GM12878 (cell line): ENCODE results near the gene FAIM. TPM values are rescaled to one million over a fixed set of nuclear protein-coding genes. Genes with fewer than 3 reads are reported as not detected.

Experiments
- ATAC-seq: fragments of 200-7000 bp; cut with Tn5 transposase; 3 replicates; pipeline ENCODE4 v1.9.1; 2020; ENCODE audit warnings: mild to moderate bottlenecking, moderate library complexity
- BruUV-seq: library from RNA; stranded (reverse); fragments of 400-500 nt; replicated peaks from 2 replicates; lab custom pipeline; 2021; lab: Mats Ljungman, UMichigan
- CTCF ChIA-PET: fragments of 300-600 bp; sonication (Branson Sonifier 250); formaldehyde crosslinking; extraction: SDS; loops from one replicate; lab custom pipeline; 2021; ENCODE audit warnings: inconsistent platforms; lab: Yijun Ruan, JAX
- POLR2A ChIA-PET: fragments of 350-600 bp; formaldehyde crosslinking; extraction: SDS; loops from one replicate; lab custom pipeline; 2021; ENCODE audit warnings: inconsistent platforms; lab: Charles Lee
- RAD21 ChIA-PET: fragments of 300-600 bp; sonication (Branson Sonifier 250); formaldehyde crosslinking; loops from one replicate; lab custom pipeline; 2023; ENCODE audit warnings: antibody characterized with exemption; ENCODE audit not compliant: unreplicated experiment; lab: Charles Lee
- SMC1A ChIA-PET: fragments of 300-600 bp; sonication (Branson Sonifier 250); formaldehyde crosslinking; loops from one replicate; lab custom pipeline; 2023; ENCODE audit not compliant: unreplicated experiment, uncharacterized antibody; lab: Charles Lee
- DNase-seq: peaks from one replicate; pipeline ENCODE4 v3.0.0-alpha.2; 2011; ENCODE audit warnings: low read depth, low spot score
- FAIRE-seq: peaks from 3 replicates; lab custom pipeline; 2011; peaks lifted over from hg19 to GRCh38; lab: Jason Lieb, UNC
- H2AFZ ChIP-seq: 2 replicates; pipeline ENCODE4 v1.6.0; 2011; ENCODE audit warnings: low read depth, low read length, control low read depth; ENCODE audit not compliant: control insufficient read depth
- H3K27ac ChIP-seq: 2 replicates; pipeline ENCODE4 v1.5.1; 2011; ENCODE audit warnings: control low read depth; ENCODE audit not compliant: control insufficient read depth, insufficient read depth
- H3K27me3 ChIP-seq, 2 experiments: replicated peaks in 1 of 2; 2 replicates each; pipeline versions ENCODE4 v1.6.0 to v1.6.1; 2011; ENCODE audit warnings: low read length in 1 of 2; ENCODE audit not compliant: control insufficient read depth in 2 of 2, insufficient read depth in 2 of 2
- H3K36me3 ChIP-seq, 2 experiments: 2 replicates each; pipeline ENCODE4 v1.5.1; 2011; ENCODE audit warnings: low read length in 1 of 2; ENCODE audit not compliant: control insufficient read depth in 2 of 2, insufficient read depth in 2 of 2
- H3K4me1 ChIP-seq: 2 replicates; pipeline ENCODE4 v1.6.1; 2011; ENCODE audit warnings: mild to moderate bottlenecking, low read length, moderate library complexity, mixed read lengths; ENCODE audit not compliant: control insufficient read depth, insufficient read depth
- H3K4me2 ChIP-seq: 2 replicates; pipeline ENCODE4 v1.6.0; 2011; ENCODE audit warnings: control low read depth; ENCODE audit not compliant: control insufficient read depth, insufficient read depth
- H3K4me3 ChIP-seq: fragments of 200-600 bp; sonication (generic); 2 replicates; pipeline ENCODE4 v1.5.1; 2016
- H3K79me2 ChIP-seq: 2 replicates; pipeline ENCODE4 v1.6.0; 2011; ENCODE audit warnings: low read length; ENCODE audit not compliant: control insufficient read depth, insufficient read depth
- H3K9ac ChIP-seq: 2 replicates; pipeline ENCODE4 v1.8.0; 2011; ENCODE audit warnings: low read length, control low read depth, mixed read lengths; ENCODE audit not compliant: control insufficient read depth, insufficient read depth
- H3K9me3 ChIP-seq: replicated peaks from 3 replicates; pipeline ENCODE4 v1.5.1; 2011; ENCODE audit warnings: mild to moderate bottlenecking, low read length; ENCODE audit not compliant: control insufficient read depth, insufficient read depth
- H4K20me1 ChIP-seq: 2 replicates; pipeline ENCODE4 v1.6.0; 2011; ENCODE audit not compliant: control insufficient read depth, insufficient read depth
- CREB1 ChIP-seq: IDR thresholded peaks from 2 replicates; pipeline ENCODE4 v1.6.1; 2012; ENCODE audit warnings: low read depth, mild to moderate bottlenecking, inconsistent platforms
- FOXM1 ChIP-seq: IDR thresholded peaks from 2 replicates; pipeline ENCODE4 v1.6.1; 2012; ENCODE audit warnings: low read depth, mild to moderate bottlenecking, inconsistent platforms, low read length, moderate library complexity
- JUNB ChIP-seq: IDR thresholded peaks from 2 replicates; pipeline ENCODE4 v1.6.1; 2016; ENCODE audit warnings: antibody characterized with exemption, mild to moderate bottlenecking
- NFXL1 ChIP-seq: fragments of 450-650 bp; IDR thresholded peaks from 2 replicates; pipeline ENCODE4 v1.6.1; 2017; ENCODE audit warnings: antibody characterized with exemption, mild to moderate bottlenecking, borderline replicate concordance
- PKNOX1 ChIP-seq: fragments of 450-650 bp; IDR thresholded peaks from 2 replicates; pipeline ENCODE4 v1.6.1; 2016; ENCODE audit warnings: mild to moderate bottlenecking
- PML ChIP-seq: IDR thresholded peaks from 2 replicates; pipeline ENCODE4 v1.6.1; 2012; ENCODE audit warnings: low read length, inconsistent platforms
- SMAD1 ChIP-seq: fragments of 450-650 bp; IDR thresholded peaks from 2 replicates; pipeline ENCODE4 v1.6.1; 2018; ENCODE audit warnings: mild to moderate bottlenecking, low read depth; ENCODE audit not compliant: partially characterized antibody
- SREBF1 ChIP-seq: IDR thresholded peaks from 2 replicates; pipeline ENCODE4 v1.6.1; 2012; ENCODE audit warnings: mild to moderate bottlenecking, low read length
- STAT1 ChIP-seq: fragments of 450-650 bp; conservative IDR thresholded peaks from 2 replicates; pipeline ENCODE4 v1.6.1; 2014; ENCODE audit warnings: antibody characterized with exemption, mild to moderate bottlenecking
- ZBTB33 ChIP-seq: fragments of 450-650 bp; IDR thresholded peaks from 2 replicates; pipeline ENCODE4 v1.6.1; 2017; ENCODE audit warnings: mild to moderate bottlenecking
- ZZZ3 ChIP-seq: IDR thresholded peaks from 2 replicates; pipeline ENCODE4 v1.6.1; 2011; ENCODE audit warnings: low read depth; ENCODE audit not compliant: control insufficient read depth, insufficient read length
- in situ Hi-C: fragments of 300-500 bp; cut with MboI; formaldehyde crosslinking; loops from 9 replicates; pipeline ENCODE4 v1.14.3; 2018; ENCODE audit warnings: mixed read lengths
- intact Hi-C: fragments of 100-400 bp; cut with micrococcal nuclease; formaldehyde crosslinking; loops from one replicate; pipeline ENCODE4 v1.14.2; 2022; ENCODE audit not compliant: unreplicated experiment
- polyA plus RNA-seq, 11 experiments: library from polyadenylated mRNA; depleted of rRNA in 4 of 11; unstranded in 6 of 11; stranded (reverse) in 5 of 11; fragments of >200 nt; fragmentation: Nextera tagmentation in 4 of 11; fragmentation: Illumina TruSeq in 1 of 11; extraction: Ambion mirVana in 4 of 11; extraction: Trizol in 1 of 11; gene quantifications; 1 replicate in 1 of 11; 2 replicates in 10 of 11; pipeline versions ENCODE4 v1.2.1 to v1.2.3, GENCODE V29; 2011 to 2016; ENCODE audit warnings: inconsistent platforms in 2 of 11, missing spikeins in 2 of 11, low read depth in 1 of 11
- total RNA-seq, 4 experiments: library from RNA; depleted of rRNA in 3 of 4; stranded (reverse); fragments of >200 nt in 3 of 4; fragmentation: Illumina TruSeq in 1 of 4; extraction: Trizol in 1 of 4; gene quantifications; 2 replicates each; pipeline versions ENCODE4 v1.2.1 to v1.2.3, GENCODE V29; 2013 to 2021
- TF ChIP-seq, protein P1 (sequence below): IDR thresholded peaks from 2 replicates; pipeline ENCODE4 v1.6.1; 2011; ENCODE audit warnings: mild to moderate bottlenecking, low read depth, low read length, moderate library complexity; ENCODE audit not compliant: insufficient replicate concordance
- TF ChIP-seq, protein P2 (sequence below): fragments of 150-350 bp; IDR thresholded peaks from 2 replicates; pipeline ENCODE4 v1.6.1; 2016; ENCODE audit warnings: low read depth, low read length
- TF ChIP-seq, protein P3 (sequence below): fragments of 450-650 bp; IDR thresholded peaks from 2 replicates; pipeline ENCODE4 v1.6.1; 2018; ENCODE audit warnings: mild to moderate bottlenecking, low read depth, moderate library complexity; ENCODE audit not compliant: partially characterized antibody

The FAIM gene
- total and polyA plus RNA-seq, 10 of the 15 experiments (the other 5 are each of a cell fraction or from before 2014, with no cell fraction given), result 9.3 to 34.0 (median 23.5) TPM

- ChIA-PET CTCF (interaction anchor here (0.9 to 1.2 kb wide), 5 partner anchors 27 to 245 kb away, joined by 3 to 6 read pairs (median 5); no protein-coding TSS in a partner anchor), SMC1A (interaction anchor here (1.0 to 1.5 kb wide), 4 partner anchors 16 to 45 kb away, joined by 3 to 5 read pairs (median 4); no protein-coding TSS in a partner anchor), RAD21 (interaction anchor here (1.2 to 1.5 kb wide), 3 partner anchors 16 to 245 kb away, joined by 4 to 6 read pairs (median 4); partner anchors contain the start of gene CEP70), POLR2A (no interaction called here)
- FAIRE-seq (no peak), DNase-seq (no peak), ATAC-seq (no peak)
- H2AFZ ChIP-seq, result no peak overlapping the region
- in situ Hi-C loops (no loop called here), intact Hi-C loops (no loop called here)
- H4K20me1 ChIP-seq, result no peaks in the 10 kb centered on the region
- BruUV-seq, result no TSS peak
- no peak overlapping the region for H3K4me2 ChIP-seq
- no peak overlapping the region for H3K9ac ChIP-seq
- no peak overlapping the region for H3K4me3 ChIP-seq
- H3K79me2 ChIP-seq, result no peaks in the 10 kb centered on the region
- no peaks in the 10 kb centered on the region for H3K27me3 ChIP-seq
- H3K4me1 ChIP-seq, result no peaks in the 10 kb centered on the region
- no peak overlapping the region for H3K27ac ChIP-seq
- no peaks in the 10 kb centered on the region for H3K36me3 ChIP-seq
- peaks cover 3% of the 10 kb centered on the region; the same call in 2 of the 3 replicates for H3K9me3 ChIP-seq
- TF ChIP-seq, protein P1, sequence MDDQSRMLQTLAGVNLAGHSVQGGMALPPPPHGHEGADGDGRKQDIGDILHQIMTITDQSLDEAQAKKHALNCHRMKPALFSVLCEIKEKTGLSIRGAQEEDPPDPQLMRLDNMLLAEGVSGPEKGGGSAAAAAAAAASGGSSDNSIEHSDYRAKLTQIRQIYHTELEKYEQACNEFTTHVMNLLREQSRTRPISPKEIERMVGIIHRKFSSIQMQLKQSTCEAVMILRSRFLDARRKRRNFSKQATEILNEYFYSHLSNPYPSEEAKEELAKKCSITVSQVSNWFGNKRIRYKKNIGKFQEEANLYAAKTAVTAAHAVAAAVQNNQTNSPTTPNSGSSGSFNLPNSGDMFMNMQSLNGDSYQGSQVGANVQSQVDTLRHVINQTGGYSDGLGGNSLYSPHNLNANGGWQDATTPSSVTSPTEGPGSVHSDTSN, result no peak
- TF ChIP-seq STAT1 (no peak), NFXL1 (no peak), FOXM1 (no peak), PKNOX1 (no peak), JUNB (no peak), SMAD1 (no peak), ZZZ3 (no peak), CREB1 (no peak), SREBF1 (no peak), PML (no peak), ZBTB33 (no peak)
- TF ChIP-seq, protein P2, sequence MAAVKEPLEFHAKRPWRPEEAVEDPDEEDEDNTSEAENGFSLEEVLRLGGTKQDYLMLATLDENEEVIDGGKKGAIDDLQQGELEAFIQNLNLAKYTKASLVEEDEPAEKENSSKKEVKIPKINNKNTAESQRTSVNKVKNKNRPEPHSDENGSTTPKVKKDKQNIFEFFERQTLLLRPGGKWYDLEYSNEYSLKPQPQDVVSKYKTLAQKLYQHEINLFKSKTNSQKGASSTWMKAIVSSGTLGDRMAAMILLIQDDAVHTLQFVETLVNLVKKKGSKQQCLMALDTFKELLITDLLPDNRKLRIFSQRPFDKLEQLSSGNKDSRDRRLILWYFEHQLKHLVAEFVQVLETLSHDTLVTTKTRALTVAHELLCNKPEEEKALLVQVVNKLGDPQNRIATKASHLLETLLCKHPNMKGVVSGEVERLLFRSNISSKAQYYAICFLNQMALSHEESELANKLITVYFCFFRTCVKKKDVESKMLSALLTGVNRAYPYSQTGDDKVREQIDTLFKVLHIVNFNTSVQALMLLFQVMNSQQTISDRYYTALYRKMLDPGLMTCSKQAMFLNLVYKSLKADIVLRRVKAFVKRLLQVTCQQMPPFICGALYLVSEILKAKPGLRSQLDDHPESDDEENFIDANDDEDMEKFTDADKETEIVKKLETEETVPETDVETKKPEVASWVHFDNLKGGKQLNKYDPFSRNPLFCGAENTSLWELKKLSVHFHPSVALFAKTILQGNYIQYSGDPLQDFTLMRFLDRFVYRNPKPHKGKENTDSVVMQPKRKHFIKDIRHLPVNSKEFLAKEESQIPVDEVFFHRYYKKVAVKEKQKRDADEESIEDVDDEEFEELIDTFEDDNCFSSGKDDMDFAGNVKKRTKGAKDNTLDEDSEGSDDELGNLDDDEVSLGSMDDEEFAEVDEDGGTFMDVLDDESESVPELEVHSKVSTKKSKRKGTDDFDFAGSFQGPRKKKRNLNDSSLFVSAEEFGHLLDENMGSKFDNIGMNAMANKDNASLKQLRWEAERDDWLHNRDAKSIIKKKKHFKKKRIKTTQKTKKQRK, result no peak
- TF ChIP-seq, protein P3, sequence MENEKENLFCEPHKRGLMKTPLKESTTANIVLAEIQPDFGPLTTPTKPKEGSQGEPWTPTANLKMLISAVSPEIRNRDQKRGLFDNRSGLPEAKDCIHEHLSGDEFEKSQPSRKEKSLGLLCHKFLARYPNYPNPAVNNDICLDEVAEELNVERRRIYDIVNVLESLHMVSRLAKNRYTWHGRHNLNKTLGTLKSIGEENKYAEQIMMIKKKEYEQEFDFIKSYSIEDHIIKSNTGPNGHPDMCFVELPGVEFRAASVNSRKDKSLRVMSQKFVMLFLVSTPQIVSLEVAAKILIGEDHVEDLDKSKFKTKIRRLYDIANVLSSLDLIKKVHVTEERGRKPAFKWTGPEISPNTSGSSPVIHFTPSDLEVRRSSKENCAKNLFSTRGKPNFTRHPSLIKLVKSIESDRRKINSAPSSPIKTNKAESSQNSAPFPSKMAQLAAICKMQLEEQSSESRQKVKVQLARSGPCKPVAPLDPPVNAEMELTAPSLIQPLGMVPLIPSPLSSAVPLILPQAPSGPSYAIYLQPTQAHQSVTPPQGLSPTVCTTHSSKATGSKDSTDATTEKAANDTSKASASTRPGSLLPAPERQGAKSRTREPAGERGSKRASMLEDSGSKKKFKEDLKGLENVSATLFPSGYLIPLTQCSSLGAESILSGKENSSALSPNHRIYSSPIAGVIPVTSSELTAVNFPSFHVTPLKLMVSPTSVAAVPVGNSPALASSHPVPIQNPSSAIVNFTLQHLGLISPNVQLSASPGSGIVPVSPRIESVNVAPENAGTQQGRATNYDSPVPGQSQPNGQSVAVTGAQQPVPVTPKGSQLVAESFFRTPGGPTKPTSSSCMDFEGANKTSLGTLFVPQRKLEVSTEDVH, result no peak
These were observed 61.8 kb downstream of the FAIM start for GRCh38 chr3:138670407-138670806.
